ENCODE measurements around the gene DPYSL3. TPM values are rescaled to one million over a fixed set of nuclear protein-coding genes. Genes with fewer than 3 reads are reported as not detected.

Gene DPYSL3
- total RNA-seq, 2 experiments from 2014 or later, result 0.13 to 0.38 TPM

GRCh38 chr5:147442224-147442623, 67.6 kb downstream of the DPYSL3 start:
- Mint-ChIP-seq H3K4me1 (ENCODE audit: low read depth) (no peaks in the 10 kb centered on the region), H3K4me3 (no peak overlapping the region), H3K27ac (no peak overlapping the region), H3K9me3 (no peaks in the 10 kb centered on the region), H3K27me3 (peaks cover 18% of the 10 kb centered on the region), H3K36me3 (ENCODE audit: low read depth) (no peaks in the 10 kb centered on the region)
- intact Hi-C loops (cut with micrococcal nuclease), result no loop called here
- TF ChIP-seq CTCF (IDR thresholded peaks at IDR 0.05), result no peak
- ChIA-PET POLR2A (no interaction called here), CTCF (interaction anchor here (1.1 kb wide), 1 partner anchor 12 kb away, joined by 5 read pairs; no protein-coding TSS in a partner anchor)
- ATAC-seq, result no peak
- DNase-seq, result no peak

GRCh38 chr5:147441191-147441695, 68.6 kb downstream of the DPYSL3 start:
- no peak overlapping the region for H3K4me3 Mint-ChIP-seq
- intact Hi-C loops (cut with micrococcal nuclease), result no loop called here
- no peaks in the 10 kb centered on the region for H3K9me3 Mint-ChIP-seq
- no peak for DNase-seq
- ChIA-PET CTCF (interaction anchor here (1.5 kb wide), 1 partner anchor 13 kb away, joined by 3 read pairs; no protein-coding TSS in a partner anchor), POLR2A (no interaction called here)
- no peaks in the 10 kb centered on the region for H3K36me3 Mint-ChIP-seq (ENCODE audit: low read depth)
- no peak for ATAC-seq
- H3K27ac Mint-ChIP-seq, result no peak overlapping the region
- TF ChIP-seq CTCF (IDR thresholded peaks at IDR 0.05), result no peak
- H3K27me3 Mint-ChIP-seq, result peaks cover 17% of the 10 kb centered on the region
- no peaks in the 10 kb centered on the region for H3K4me1 Mint-ChIP-seq (ENCODE audit: low read depth)

GRCh38 chr5:147439254-147439653, 70.6 kb downstream of the DPYSL3 start:
- H3K4me3 Mint-ChIP-seq, result no peak overlapping the region

GRCh38 chr5:147437161-147437596, 72.7 kb downstream of the DPYSL3 start:
- Mint-ChIP-seq H3K9me3 (no peaks in the 10 kb centered on the region), H3K4me1 (ENCODE audit: low read depth) (no peaks in the 10 kb centered on the region), H3K4me3 (no peak overlapping the region), H3K27me3 (peaks cover 17% of the 10 kb centered on the region), H3K27ac (no peak overlapping the region), H3K36me3 (ENCODE audit: low read depth) (no peaks in the 10 kb centered on the region)
- intact Hi-C loops (cut with micrococcal nuclease), result no loop called here
- ChIA-PET CTCF (interaction anchor here (1.1 kb wide), 1 partner anchor 386 kb away, joined by 3 read pairs; no protein-coding TSS in a partner anchor), POLR2A (no interaction called here)
- TF ChIP-seq CTCF (IDR thresholded peaks at IDR 0.05), result no peak
- ATAC-seq (no peak), DNase-seq (no peak)

More at GRCh38 chr5:147439254-147439653, 70.6 kb downstream of the DPYSL3 start:
- CTCF ChIA-PET, result no interaction called here
- POLR2A ChIA-PET, result no interaction called here
- intact Hi-C loops (cut with micrococcal nuclease), result no loop called here
- TF ChIP-seq CTCF (IDR thresholded peaks at IDR 0.05), result no peak
- peaks cover 18% of the 10 kb centered on the region for H3K27me3 Mint-ChIP-seq
- H3K36me3 Mint-ChIP-seq (ENCODE audit: low read depth), result no peaks in the 10 kb centered on the region
- no peaks in the 10 kb centered on the region for H3K4me1 Mint-ChIP-seq (ENCODE audit: low read depth)
- no peak for DNase-seq
- no peak for ATAC-seq
- no peaks in the 10 kb centered on the region for H3K9me3 Mint-ChIP-seq
- no peak overlapping the region for H3K27ac Mint-ChIP-seq

GRCh38 chr5:147436596-147436995, 73.3 kb downstream of the DPYSL3 start:
- POLR2A ChIA-PET, result no interaction called here
- Mint-ChIP-seq H3K4me1 (ENCODE audit: low read depth) (no peaks in the 10 kb centered on the region), H3K9me3 (no peaks in the 10 kb centered on the region), H3K27ac (no peak overlapping the region), H3K4me3 (no peak overlapping the region), H3K27me3 (peaks cover 18% of the 10 kb centered on the region), H3K36me3 (ENCODE audit: low read depth) (no peaks in the 10 kb centered on the region)
- no peak for TF ChIP-seq CTCF (IDR thresholded peaks at IDR 0.05)
- DNase-seq, result no peak
- CTCF ChIA-PET, result interaction anchor here (1.1 kb wide), 1 partner anchor 386 kb away, joined by 3 read pairs; no protein-coding TSS in a partner anchor
- no peak for ATAC-seq
- intact Hi-C loops (cut with micrococcal nuclease), result no loop called here
